ENCODE measurements around the gene ACTC1. TPM values are rescaled to one million over a fixed set of nuclear protein-coding genes. Genes with fewer than 3 reads are reported as not detected.

The ACTC1 gene
- total RNA-seq, 2 experiments from 2014 or later: not detected

- no peak overlapping the region for H3K27ac Mint-ChIP-seq
- intact Hi-C loops (cut with DNase I, micrococcal nuclease): no loop called here
These were observed 3.6 kb downstream of the ACTC1 start for GRCh38 chr15:34791701-34792100.

GRCh38 chr15:34790121-34790520 is 5.2 kb downstream of the ACTC1 start:
- ChIA-PET POLR2A (no interaction called here), CTCF (no interaction called here)
- no peak overlapping the region for H3K27ac ChIP-seq (ENCODE audit: low read depth in 1 of 2, low read length in 2 of 2)
- TF ChIP-seq, protein P1, sequence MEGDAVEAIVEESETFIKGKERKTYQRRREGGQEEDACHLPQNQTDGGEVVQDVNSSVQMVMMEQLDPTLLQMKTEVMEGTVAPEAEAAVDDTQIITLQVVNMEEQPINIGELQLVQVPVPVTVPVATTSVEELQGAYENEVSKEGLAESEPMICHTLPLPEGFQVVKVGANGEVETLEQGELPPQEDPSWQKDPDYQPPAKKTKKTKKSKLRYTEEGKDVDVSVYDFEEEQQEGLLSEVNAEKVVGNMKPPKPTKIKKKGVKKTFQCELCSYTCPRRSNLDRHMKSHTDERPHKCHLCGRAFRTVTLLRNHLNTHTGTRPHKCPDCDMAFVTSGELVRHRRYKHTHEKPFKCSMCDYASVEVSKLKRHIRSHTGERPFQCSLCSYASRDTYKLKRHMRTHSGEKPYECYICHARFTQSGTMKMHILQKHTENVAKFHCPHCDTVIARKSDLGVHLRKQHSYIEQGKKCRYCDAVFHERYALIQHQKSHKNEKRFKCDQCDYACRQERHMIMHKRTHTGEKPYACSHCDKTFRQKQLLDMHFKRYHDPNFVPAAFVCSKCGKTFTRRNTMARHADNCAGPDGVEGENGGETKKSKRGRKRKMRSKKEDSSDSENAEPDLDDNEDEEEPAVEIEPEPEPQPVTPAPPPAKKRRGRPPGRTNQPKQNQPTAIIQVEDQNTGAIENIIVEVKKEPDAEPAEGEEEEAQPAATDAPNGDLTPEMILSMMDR (IDR thresholded peaks at IDR 0.05): no peak
- intact Hi-C loops (cut with DNase I, micrococcal nuclease): no loop called here
- Mint-ChIP-seq H3K9me3 (no peaks in the 10 kb centered on the region), H3K36me3 (ENCODE audit: low read depth) (no peaks in the 10 kb centered on the region), H3K27ac (no peak overlapping the region), H3K27me3 (peaks cover 81% of the 10 kb centered on the region), H3K4me1 (ENCODE audit: low read depth) (no peaks in the 10 kb centered on the region), H3K4me3 (no peak overlapping the region)
- H3K4me1 ChIP-seq (ENCODE audit: insufficient read depth, low read length): no peaks in the 10 kb centered on the region
- H3K4me3 ChIP-seq (ENCODE audit: low read length): no peak overlapping the region
- no peaks in the 10 kb centered on the region for H3K9me3 ChIP-seq (ENCODE audit: control insufficient read depth in 1 of 2, insufficient read depth in 1 of 2, low read length in 2 of 2)
- H3K36me3 ChIP-seq (ENCODE audit: insufficient read depth, low read length): no peaks in the 10 kb centered on the region
- DNase-seq (no peak), ATAC-seq (ENCODE audit: poor library complexity) (no peak)
- peaks cover 18 to 33% of the 10 kb centered on the region in 2 experiments for H3K27me3 ChIP-seq (ENCODE audit: control insufficient read depth in 1 of 2, insufficient read depth in 2 of 2, low read length in 2 of 2)

More at GRCh38 chr15:34791701-34792100, 3.6 kb downstream of the ACTC1 start:
- Histone ChIP-seq H3K4me1 (ENCODE audit: insufficient read depth, low read length) (no peaks in the 10 kb centered on the region), H3K4me3 (ENCODE audit: low read length) (no peak overlapping the region), H3K36me3 (ENCODE audit: insufficient read depth, low read length) (no peaks in the 10 kb centered on the region), H3K9me3 (ENCODE audit: control insufficient read depth in 1 of 2, insufficient read depth in 1 of 2, low read length in 2 of 2) (no peaks in the 10 kb centered on the region), H3K27ac (ENCODE audit: low read depth in 1 of 2, low read length in 2 of 2) (no peak overlapping the region), H3K27me3 (ENCODE audit: control insufficient read depth in 1 of 2, insufficient read depth in 2 of 2, low read length in 2 of 2) (peaks cover 28 to 37% of the 10 kb centered on the region in 2 experiments)
- ATAC-seq (ENCODE audit: poor library complexity) (no peak), DNase-seq (no peak)
- POLR2A ChIA-PET: no interaction called here
- CTCF ChIA-PET: interaction anchor here (1.1 kb wide), 1 partner anchor 34 kb away, joined by 3 read pairs; no protein-coding TSS in a partner anchor
- Mint-ChIP-seq H3K36me3 (ENCODE audit: low read depth) (no peaks in the 10 kb centered on the region), H3K9me3 (no peaks in the 10 kb centered on the region), H3K4me3 (no peak overlapping the region), H3K27me3 (peaks cover 76% of the 10 kb centered on the region), H3K4me1 (ENCODE audit: low read depth) (no peaks in the 10 kb centered on the region)
- TF ChIP-seq, protein P1 (IDR thresholded peaks at IDR 0.05): no peak

DNA sequence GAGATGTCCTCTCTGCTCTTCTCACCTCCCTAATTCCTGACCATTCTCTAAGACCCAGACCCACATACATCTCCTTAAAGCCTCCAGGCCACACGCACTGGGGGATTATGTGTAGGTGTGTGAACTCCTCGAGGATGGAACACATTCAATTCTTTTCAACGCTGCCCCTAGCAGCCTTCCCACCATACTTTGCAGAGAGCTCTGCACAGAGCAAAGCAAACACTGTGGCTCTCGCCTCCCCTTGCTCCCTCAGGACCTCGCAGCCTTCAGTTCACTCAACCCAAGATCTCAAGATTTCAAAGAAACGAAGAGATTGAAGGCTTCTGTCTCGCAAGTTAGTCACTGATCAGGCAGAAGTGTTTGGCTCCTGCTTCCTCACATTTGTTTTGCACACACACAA is 6.0 kb downstream of the ACTC1 start:
- Mint-ChIP-seq H3K4me3 (no peak overlapping the region), H3K27ac (no peak overlapping the region), H3K27me3 (peaks cover 81% of the 10 kb centered on the region), H3K9me3 (no peaks in the 10 kb centered on the region), H3K4me1 (ENCODE audit: low read depth) (no peaks in the 10 kb centered on the region), H3K36me3 (ENCODE audit: low read depth) (no peaks in the 10 kb centered on the region)
- Histone ChIP-seq H3K36me3 (ENCODE audit: insufficient read depth, low read length) (no peaks in the 10 kb centered on the region), H3K4me3 (ENCODE audit: low read length) (no peak overlapping the region), H3K4me1 (ENCODE audit: insufficient read depth, low read length) (no peaks in the 10 kb centered on the region), H3K9me3 (ENCODE audit: control insufficient read depth in 1 of 2, insufficient read depth in 1 of 2, low read length in 2 of 2) (no peaks in the 10 kb centered on the region), H3K27ac (ENCODE audit: low read depth in 1 of 2, low read length in 2 of 2) (no peak overlapping the region), H3K27me3 (ENCODE audit: control insufficient read depth in 1 of 2, insufficient read depth in 2 of 2, low read length in 2 of 2) (peaks cover 14 to 26% of the 10 kb centered on the region in 2 experiments)
- intact Hi-C loops (cut with DNase I, micrococcal nuclease): loop anchor here in 1 of 2 experiments (10.0 kb wide), 1 partner anchor 55 kb away; no protein-coding TSS in a partner anchor
- DNase-seq (no peak), ATAC-seq (ENCODE audit: poor library complexity) (no peak)
- ChIA-PET CTCF (no interaction called here), POLR2A (no interaction called here)
- TF ChIP-seq, protein P1 (IDR thresholded peaks at IDR 0.05): no peak
